HEK293 (cell line): Measurements from ENCODE around the gene ACAP2.

Experiments used
- CTCF ChIP-seq: fragments of 450-650 bp; formaldehyde crosslinking; IDR thresholded peaks from 2 replicates; pipeline ENCODE4 v1.5.1; 2016; ENCODE audit warnings: missing biosample characterization, missing genetic modification characterization
- ZNF121 ChIP-seq: fragments of 450-650 bp; formaldehyde crosslinking; IDR thresholded peaks from 2 replicates; pipeline ENCODE4 v1.5.1; 2016; ENCODE audit warnings: missing biosample characterization, missing genetic modification characterization
- ZNF24 ChIP-seq: fragments of 450-650 bp; formaldehyde crosslinking; IDR thresholded peaks from 2 replicates; pipeline ENCODE4 v1.5.1; 2016; ENCODE audit warnings: missing biosample characterization, missing genetic modification characterization
- ZNF274 ChIP-seq, 2 experiments: fragments of 200-500 bp in 1 of 2; fragments of 450-650 bp in 1 of 2; sonication (Bioruptor generic) in 1 of 2; formaldehyde crosslinking in 1 of 2; IDR thresholded peaks; 2 replicates each; pipeline versions ENCODE4 v1.5.1 to v1.6.1; 2014 to 2016; ENCODE audit warnings: borderline replicate concordance in 1 of 2, inconsistent platforms in 1 of 2, low read length in 1 of 2, missing biosample characterization in 1 of 2, missing genetic modification characterization in 1 of 2
- TF ChIP-seq, protein P1 (sequence below): fragments of 450-650 bp; formaldehyde crosslinking; IDR thresholded peaks from 2 replicates; pipeline ENCODE4 v1.5.1; 2016; ENCODE audit warnings: missing biosample characterization, missing genetic modification characterization

DNA sequence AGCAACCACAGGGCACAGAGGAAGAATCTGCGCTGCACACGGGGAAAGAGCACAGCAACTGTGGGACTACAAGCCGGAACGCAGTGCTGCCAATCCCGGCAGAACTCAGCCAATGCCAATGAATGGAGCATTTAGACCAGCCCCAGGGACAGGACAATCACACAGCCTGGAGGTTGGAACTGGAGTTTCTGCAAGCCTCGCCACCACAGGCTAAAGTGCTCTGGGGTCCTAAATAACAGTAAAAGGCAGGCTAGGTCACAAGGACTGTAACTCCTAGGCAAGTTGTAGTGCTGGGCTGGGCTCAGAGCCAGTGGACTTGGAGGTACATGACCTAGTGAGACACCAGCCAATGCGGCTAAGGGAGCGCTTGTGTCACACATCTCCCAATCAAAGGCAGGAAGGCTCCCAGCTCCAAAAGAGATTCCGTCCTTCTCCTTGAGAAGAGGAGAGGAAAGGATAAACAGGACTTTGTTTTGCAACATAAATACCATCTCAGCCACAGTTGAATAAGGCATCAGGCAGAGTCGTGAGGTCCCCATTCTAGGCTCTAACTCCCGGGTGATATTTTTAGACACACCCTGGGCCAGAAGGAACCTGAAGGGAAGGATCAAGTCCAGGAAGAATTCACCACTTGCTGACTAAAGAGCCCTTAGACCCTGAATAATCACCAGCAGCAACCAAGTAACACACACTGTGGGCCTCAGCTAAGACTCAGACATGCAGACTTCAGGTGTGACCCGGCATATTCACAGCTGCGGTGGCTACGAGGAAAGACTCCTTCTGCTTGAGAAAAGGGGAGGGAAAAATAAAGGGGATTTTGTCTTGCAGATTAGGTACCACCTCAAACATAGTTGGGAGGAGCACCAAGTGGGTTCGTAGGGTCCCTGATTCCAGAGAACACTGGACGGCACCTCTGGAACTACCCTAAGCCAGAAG lies 86.4 kb downstream of the ACAP2 start:
- TF ChIP-seq ZNF121 (tag by site-specific recombination) (no peak), ZNF24 (no peak), ZNF274 (IDR thresholded peaks at IDR 0.05; ENCODE audit: low read length) (no peak), ZNF274 (tag by site-specific recombination; IDR thresholded peaks at IDR 0.05; ENCODE audit: borderline replicate concordance) (no peak), CTCF (tag by site-specific recombination) (no peak)
- TF ChIP-seq, protein P1, sequence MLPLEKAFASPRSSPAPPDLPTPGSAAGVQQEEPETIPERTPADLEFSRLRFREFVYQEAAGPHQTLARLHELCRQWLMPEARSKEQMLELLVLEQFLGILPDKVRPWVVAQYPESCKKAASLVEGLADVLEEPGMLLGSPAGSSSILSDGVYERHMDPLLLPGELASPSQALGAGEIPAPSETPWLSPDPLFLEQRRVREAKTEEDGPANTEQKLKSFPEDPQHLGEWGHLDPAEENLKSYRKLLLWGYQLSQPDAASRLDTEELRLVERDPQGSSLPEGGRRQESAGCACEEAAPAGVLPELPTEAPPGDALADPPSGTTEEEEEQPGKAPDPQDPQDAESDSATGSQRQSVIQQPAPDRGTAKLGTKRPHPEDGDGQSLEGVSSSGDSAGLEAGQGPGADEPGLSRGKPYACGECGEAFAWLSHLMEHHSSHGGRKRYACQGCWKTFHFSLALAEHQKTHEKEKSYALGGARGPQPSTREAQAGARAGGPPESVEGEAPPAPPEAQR (tag by site-specific recombination): no peak
